HL-60 (cell line): Measurements from ENCODE around the gene PCGF3.

ENCODE experiments used
- DNase-seq, 2 experiments: peaks; one replicate each; pipeline ENCODE4 v3.0.0-alpha.2; 2010 to 2020; ENCODE audit warnings: low read depth in 1 of 2, low spot score in 1 of 2
- H3K27ac ChIP-seq: fragments of 250-450 bp; sonication (Bioruptor Pico); replicated peaks from 2 replicates; pipeline ENCODE4 v1.5.1; 2020; ENCODE audit warnings: mild to moderate bottlenecking, moderate library complexity
- H3K27me3 ChIP-seq: fragments of 250-450 bp; sonication (Bioruptor Pico); 2 replicates; pipeline ENCODE4 v1.5.1; 2021; ENCODE audit warnings: mild to moderate bottlenecking, moderate library complexity; ENCODE audit not compliant: insufficient read depth, poor library complexity, severe bottlenecking
- H3K4me3 ChIP-seq: replicated peaks from 2 replicates; pipeline ENCODE4 v1.5.1; 2011; ENCODE audit warnings: mild to moderate bottlenecking, control low read depth, low read length; ENCODE audit not compliant: insufficient read depth
- CTCF ChIP-seq: IDR thresholded peaks from one replicate; pipeline ENCODE4 v1.5.1; 2011; ENCODE audit warnings: low read length, control low read depth, inconsistent platforms; ENCODE audit not compliant: insufficient read depth
- GABPA ChIP-seq: IDR thresholded peaks from 2 replicates; pipeline ENCODE4 v1.6.1; 2012; ENCODE audit warnings: low read depth
- POLR2AphosphoS5 ChIP-seq: IDR thresholded peaks from 2 replicates; pipeline ENCODE4 v1.6.1; 2012; ENCODE audit warnings: low read depth
- REST ChIP-seq: IDR thresholded peaks from 2 replicates; pipeline ENCODE4 v1.6.1; 2012; ENCODE audit warnings: low read depth; ENCODE audit not compliant: insufficient replicate concordance
- SPI1 ChIP-seq: IDR thresholded peaks from 2 replicates; pipeline ENCODE4 v1.6.1; 2012; ENCODE audit warnings: low read depth, mild to moderate bottlenecking, borderline replicate concordance

Gene PCGF3

GRCh38 chr4:781493-782216 lies 76.0 kb downstream of the PCGF3 start:
- TF ChIP-seq GABPA (no peak), POLR2AphosphoS5 (peak; percentile 83)
- Histone ChIP-seq H3K4me3 (peak overlapping the region; percentile 96), H3K27ac (peak overlapping the region; percentile 96), H3K27me3 (peaks cover 9% of the 10 kb centered on the region)
- DNase-seq, result peak; percentile 99

GRCh38 chr4:784401-785331 lies 79.0 kb downstream of the PCGF3 start:
- peaks cover 26% of the 10 kb centered on the region for H3K27me3 ChIP-seq
- H3K4me3 ChIP-seq, result no peak overlapping the region
- no peak for DNase-seq
- TF ChIP-seq CTCF, result no peak
- TF ChIP-seq SPI1, result no peak
- TF ChIP-seq REST, result no peak
- TF ChIP-seq POLR2AphosphoS5, result no peak
- no peak for TF ChIP-seq GABPA
- no peak overlapping the region for H3K27ac ChIP-seq

- TF ChIP-seq GABPA, result no peak
- no peak for TF ChIP-seq CTCF
- TF ChIP-seq POLR2AphosphoS5, result no peak
- no peak for TF ChIP-seq SPI1
- TF ChIP-seq REST, result no peak
- Histone ChIP-seq H3K27ac (no peak overlapping the region), H3K27me3 (peaks cover 26% of the 10 kb centered on the region), H3K4me3 (no peak overlapping the region)
- no peak for DNase-seq
Observed at GRCh38 chr4:785332-786073, 79.9 kb downstream of the PCGF3 start.
